Natural killer cell (primary cell): ENCODE measurements around the gene NPIPB13. TPM values are rescaled to one million over a fixed set of nuclear protein-coding genes. Genes with fewer than 3 reads are reported as not detected.
A peak's percentile ranks its signal among the peaks of the same experiment; 100 is the strongest.
"Not testable (repeated sequence)": the region's sequence is repeated elsewhere in the genome, so short reads cannot be mapped to it uniquely, and the experiment has no call there.

ENCODE experiments used
- ATAC-seq, 3 donors: fragments of 150-1000 bp in 2 of 3; fragments of 200-7000 bp in 1 of 3; cut with Tn5 transposase; 1 replicate in 1 of 3; 2 replicates in 2 of 3; pipeline ENCODE4 v1.10.0; 2021; ENCODE audit warnings: mild to moderate bottlenecking in 2 of 3, moderate library complexity in 2 of 3
- DNase-seq, 2 donors: peaks; one replicate each; pipeline versions ENCODE4 v3.0.0 to v3.0.0-alpha.2; 2013 to 2021; ENCODE audit warnings: mixed read lengths in 1 of 2
- H3K27ac ChIP-seq: one replicate; pipeline ENCODE4 v1.5.1; 2013; ENCODE audit warnings: mild to moderate bottlenecking, low read length
- H3K27me3 ChIP-seq: one replicate; pipeline ENCODE4 v1.6.1; 2013; ENCODE audit warnings: low read length; ENCODE audit not compliant: control insufficient read depth, insufficient read depth
- H3K36me3 ChIP-seq: one replicate; pipeline ENCODE4 v1.6.1; 2013; ENCODE audit warnings: low read length; ENCODE audit not compliant: control insufficient read depth, insufficient read depth
- H3K4me1 ChIP-seq: one replicate; pipeline ENCODE4 v1.6.1; 2013; ENCODE audit warnings: low read length; ENCODE audit not compliant: control insufficient read depth, insufficient read depth
- H3K4me3 ChIP-seq: one replicate; pipeline ENCODE4 v1.5.1; 2013; ENCODE audit warnings: low read length
- H3K9me3 ChIP-seq: one replicate; pipeline ENCODE4 v1.6.1; 2013; ENCODE audit warnings: low read length; ENCODE audit not compliant: control insufficient read depth, insufficient read depth
- H3K27ac Mint-ChIP-seq, 2 donors: one replicate each; pipeline ENCODE4 v1.8.0; 2022; ENCODE audit warnings: mild to moderate bottlenecking in 2 of 2, mixed read lengths in 2 of 2, moderate library complexity in 1 of 2
- H3K27me3 Mint-ChIP-seq, 2 donors: one replicate each; pipeline ENCODE4 v1.8.0; 2022; ENCODE audit warnings: low read depth in 2 of 2, mixed read lengths in 2 of 2
- H3K36me3 Mint-ChIP-seq: one replicate; pipeline ENCODE4 v1.8.0; 2022; ENCODE audit warnings: mixed read lengths
- H3K4me1 Mint-ChIP-seq, 2 donors: one replicate each; pipeline ENCODE4 v1.8.0; 2022; ENCODE audit warnings: mixed read lengths in 2 of 2
- H3K4me3 Mint-ChIP-seq: one replicate; pipeline ENCODE4 v1.8.0; 2022; ENCODE audit warnings: mild to moderate bottlenecking, moderate library complexity, mixed read lengths
- H3K9me3 Mint-ChIP-seq, 2 donors: one replicate each; pipeline ENCODE4 v1.8.0; 2022; ENCODE audit warnings: mixed read lengths in 2 of 2
- WGBS: methylation state at CpG from one replicate; pipeline ENCODE4 v1.1.7; 2013; ENCODE audit warnings: missing lambda C conversion rate; ENCODE audit not compliant: insufficient coverage; 5-methylcytosine and 5-hydroxymethylcytosine counted together
- intact Hi-C: fragments of 100-400 bp; cut with micrococcal nuclease; formaldehyde crosslinking; loops from one replicate; pipeline ENCODE4 v1.14.2; 2022
- total RNA-seq, 4 donors: library from RNA; stranded (reverse); fragments of 120-200 nt in 1 of 4; gene quantifications; one replicate each; pipeline versions ENCODE4 v1.2.3 to v1.2.4, GENCODE V29; 2013 to 2022

Gene NPIPB13
- total RNA-seq, result 10 to 100 TPM; 17.0 to 43.5 (median 39.8) TPM
- total RNA-seq (2013), result 10.4 TPM

- ATAC-seq, H3K36me3 ChIP-seq, H3K4me1 Mint-ChIP-seq, H3K4me3 ChIP-seq, H3K27ac Mint-ChIP-seq, H3K27me3 Mint-ChIP-seq, H3K9me3 Mint-ChIP-seq, H3K27ac ChIP-seq, H3K27me3 ChIP-seq, H3K9me3 ChIP-seq, intact Hi-C loops, DNase-seq, H3K36me3 Mint-ChIP-seq, H3K4me1 ChIP-seq, H3K4me3 Mint-ChIP-seq: not testable (repeated sequence)
- no CpG with 5 or more reads among the region's 4 CpGs for WGBS
These were observed at the start of gene NPIPB13 for GRCh38 chr16:30248379-30248778. NPIPB13 (minus strand) TSS chr16:30248479; CDS start chr16:30245573, 2,906 bp downstream.

DNA sequence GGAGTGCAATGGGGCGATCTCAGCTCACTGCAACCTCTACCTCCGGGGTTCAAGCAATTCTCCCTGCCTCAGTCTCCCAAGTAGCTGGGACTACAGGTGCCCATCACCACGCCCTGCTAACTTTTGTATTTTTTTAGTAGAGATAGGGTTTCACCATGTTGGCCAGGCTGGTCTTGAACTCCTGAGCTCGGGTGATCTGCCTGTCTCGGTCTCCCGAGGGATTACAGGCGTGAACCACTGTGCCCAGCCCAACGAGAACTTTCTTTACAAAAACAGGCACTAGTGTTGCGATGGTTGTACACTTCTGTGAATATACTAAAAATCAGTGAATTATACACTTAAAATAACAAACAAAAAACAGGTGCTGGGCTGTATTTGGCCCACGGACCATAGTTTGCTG lies 34.1 kb upstream of the NPIPB13 start:
- H3K4me3 Mint-ChIP-seq, H3K27ac ChIP-seq, ATAC-seq, H3K27me3 ChIP-seq, intact Hi-C loops, H3K27ac Mint-ChIP-seq, DNase-seq, H3K27me3 Mint-ChIP-seq, H3K9me3 ChIP-seq, H3K36me3 Mint-ChIP-seq, H3K4me1 Mint-ChIP-seq, H3K36me3 ChIP-seq, H3K4me3 ChIP-seq, H3K9me3 Mint-ChIP-seq, H3K4me1 ChIP-seq: not testable (repeated sequence)
- 97% methylated on average over 4 of the region's 10 CpGs for WGBS

DNA sequence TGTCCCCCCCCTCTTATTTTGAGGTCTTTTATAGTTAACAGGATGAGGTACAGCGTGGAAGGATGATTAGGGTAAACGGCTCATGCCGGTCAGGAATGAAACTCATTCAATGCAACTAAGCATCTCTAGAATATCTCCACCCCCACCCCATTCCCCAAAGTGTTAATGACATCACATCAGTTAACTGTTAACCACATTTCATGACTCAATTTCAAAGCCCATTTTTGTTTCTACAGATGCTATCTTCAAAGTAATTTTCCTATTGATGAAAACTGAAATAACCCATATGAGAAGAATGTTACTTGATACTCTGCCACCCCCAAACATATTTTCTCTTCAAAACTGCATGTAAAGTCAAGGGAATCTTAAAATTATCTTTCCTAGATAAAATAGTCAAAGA lies 30.2 kb upstream of the NPIPB13 start:
- H3K36me3 ChIP-seq, H3K27me3 ChIP-seq, H3K4me1 Mint-ChIP-seq, DNase-seq, H3K27ac Mint-ChIP-seq, H3K4me3 Mint-ChIP-seq, intact Hi-C loops, ATAC-seq, H3K27me3 Mint-ChIP-seq, H3K9me3 Mint-ChIP-seq, H3K27ac ChIP-seq, H3K4me3 ChIP-seq, H3K4me1 ChIP-seq, H3K9me3 ChIP-seq, H3K36me3 Mint-ChIP-seq: not testable (repeated sequence)
- no CpG with 5 or more reads among the region's 3 CpGs for WGBS

DNA sequence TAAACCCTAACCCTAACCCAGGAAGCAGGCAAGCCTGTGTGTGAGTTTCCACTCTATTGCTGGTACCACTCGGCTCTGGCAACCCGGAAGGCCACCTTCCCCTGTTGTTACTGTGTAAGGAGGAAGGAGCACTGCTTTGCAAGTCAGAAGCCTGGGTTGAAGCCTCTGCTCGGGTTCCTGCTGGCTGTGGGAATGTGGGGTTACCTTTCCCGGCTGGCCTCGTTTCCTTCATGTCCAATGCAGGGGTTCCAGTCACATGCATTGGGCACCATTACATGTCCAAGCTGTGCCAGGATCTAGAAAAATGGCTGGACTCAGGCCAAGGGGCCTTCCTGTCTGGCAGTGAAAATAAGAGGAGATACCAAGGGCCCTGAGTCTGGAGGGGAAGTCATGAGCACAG lies 31.2 kb downstream of the NPIPB13 start:
- H3K27me3 ChIP-seq, H3K4me3 Mint-ChIP-seq, H3K9me3 ChIP-seq, H3K36me3 Mint-ChIP-seq, H3K27ac ChIP-seq, H3K4me3 ChIP-seq, H3K36me3 ChIP-seq, intact Hi-C loops, H3K27me3 Mint-ChIP-seq, DNase-seq, H3K4me1 Mint-ChIP-seq, H3K4me1 ChIP-seq, ATAC-seq, H3K27ac Mint-ChIP-seq, H3K9me3 Mint-ChIP-seq: not testable (repeated sequence)
- no CpG with 5 or more reads among the region's 5 CpGs for WGBS

DNA sequence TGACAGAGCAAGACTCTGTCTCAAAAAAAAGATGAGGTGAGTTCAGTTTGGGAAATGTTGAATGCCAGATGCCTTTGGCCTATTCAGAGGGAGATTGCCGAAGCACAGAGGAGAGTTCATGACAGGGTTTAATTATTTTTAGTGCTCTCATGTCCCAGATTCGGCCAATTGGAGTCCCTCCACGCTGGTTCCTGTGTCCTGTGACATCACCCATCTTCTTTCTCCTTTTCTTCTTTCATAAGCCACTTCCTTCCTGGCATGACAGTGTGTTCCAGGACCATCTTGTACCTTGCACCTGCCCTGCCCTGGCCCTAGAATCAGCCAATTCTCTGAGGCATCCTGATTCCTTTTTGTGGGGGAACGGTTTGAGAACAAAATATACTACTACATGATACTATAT lies 36.9 kb downstream of the NPIPB13 start:
- H3K4me1 Mint-ChIP-seq, DNase-seq, H3K4me3 Mint-ChIP-seq, H3K27me3 ChIP-seq, H3K27ac Mint-ChIP-seq, H3K4me1 ChIP-seq, H3K36me3 Mint-ChIP-seq, H3K9me3 Mint-ChIP-seq, H3K27ac ChIP-seq, H3K36me3 ChIP-seq, intact Hi-C loops, H3K27me3 Mint-ChIP-seq, H3K4me3 ChIP-seq, H3K9me3 ChIP-seq: not testable (repeated sequence)
- ATAC-seq, result peak in 1 of 3 donors; percentile 47
- WGBS, result no CpG with 5 or more reads among the region's 4 CpGs

GRCh38 chr16:30209032-30209431 lies 39.2 kb downstream of the NPIPB13 start:
- H3K27me3 Mint-ChIP-seq, H3K36me3 Mint-ChIP-seq, H3K4me3 ChIP-seq, H3K4me1 Mint-ChIP-seq, H3K4me1 ChIP-seq, intact Hi-C loops, H3K27me3 ChIP-seq, H3K36me3 ChIP-seq, H3K9me3 Mint-ChIP-seq, H3K27ac Mint-ChIP-seq, H3K27ac ChIP-seq, H3K9me3 ChIP-seq, DNase-seq: not testable (repeated sequence)
- WGBS, result no CpG with 5 or more reads among the region's 6 CpGs
- ATAC-seq, result peak in 2 of 3 donors; percentile 25 to 35
- peak overlapping the region; percentile 47 for H3K4me3 Mint-ChIP-seq

DNA sequence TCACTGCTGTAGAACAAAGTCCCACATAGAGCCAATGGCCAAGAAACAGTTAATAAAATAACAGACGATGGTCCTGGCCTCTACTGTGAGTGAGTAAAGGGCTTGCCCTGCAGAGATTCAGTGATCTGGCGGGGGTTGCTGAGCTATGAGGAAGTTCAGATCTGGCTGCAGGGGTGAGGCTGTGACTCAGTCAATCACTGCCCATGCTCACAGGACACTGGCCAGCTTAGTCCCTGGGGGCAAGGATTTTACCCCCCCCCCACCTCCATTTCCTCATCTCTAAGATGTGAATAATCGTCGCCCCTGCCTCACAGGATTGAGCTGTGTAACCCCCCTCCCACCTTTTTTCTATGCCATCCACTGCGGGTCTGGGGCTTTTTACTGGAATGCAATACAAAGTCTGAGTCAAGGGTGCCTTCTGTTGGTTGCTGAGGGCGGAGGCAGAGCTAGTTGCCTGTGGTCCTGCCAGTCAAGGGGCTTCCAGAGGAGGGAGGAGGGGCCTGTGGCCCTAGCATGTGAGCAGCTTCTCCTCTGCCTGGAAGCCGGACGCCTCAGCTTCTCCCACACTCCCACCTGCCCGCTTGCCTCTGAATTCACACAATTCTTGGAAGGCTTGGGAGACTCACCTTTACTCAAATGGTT lies 41.1 kb downstream of the NPIPB13 start:
- H3K36me3 ChIP-seq, DNase-seq, H3K9me3 ChIP-seq, H3K4me1 Mint-ChIP-seq, intact Hi-C loops, H3K4me3 Mint-ChIP-seq, H3K4me3 ChIP-seq, H3K4me1 ChIP-seq, H3K36me3 Mint-ChIP-seq, H3K27me3 ChIP-seq, H3K27ac ChIP-seq, H3K27me3 Mint-ChIP-seq, H3K9me3 Mint-ChIP-seq, H3K27ac Mint-ChIP-seq: not testable (repeated sequence)
- ATAC-seq, result peak in 1 of 3 donors; percentile 39
- WGBS, result no CpG with 5 or more reads among the region's 9 CpGs

DNA sequence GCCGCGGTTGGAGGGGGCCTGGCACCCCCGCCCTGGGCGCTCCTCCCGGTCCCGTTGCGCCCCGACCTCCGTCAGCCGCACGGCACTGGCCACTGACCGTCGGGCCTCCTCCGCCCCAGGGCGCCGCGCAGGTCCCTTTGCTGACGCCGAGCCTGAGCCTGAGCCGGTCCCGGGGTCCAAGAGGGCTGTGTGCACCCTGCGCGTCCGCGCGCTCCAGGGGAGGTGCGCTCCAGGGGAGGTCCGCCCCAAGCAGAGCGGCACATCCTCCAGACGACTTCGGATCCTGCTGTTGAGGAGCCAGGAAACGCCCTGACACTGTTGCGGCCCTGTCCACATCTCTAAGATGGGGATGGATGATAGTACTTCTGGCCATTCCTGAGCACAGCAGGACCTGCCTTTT lies 42.0 kb downstream of the NPIPB13 start:
- DNase-seq, H3K27me3 ChIP-seq, H3K4me1 ChIP-seq, H3K36me3 Mint-ChIP-seq, H3K27ac ChIP-seq, H3K9me3 Mint-ChIP-seq, H3K27ac Mint-ChIP-seq, H3K36me3 ChIP-seq, H3K27me3 Mint-ChIP-seq, H3K9me3 ChIP-seq, intact Hi-C loops, H3K4me3 Mint-ChIP-seq, H3K4me1 Mint-ChIP-seq: not testable (repeated sequence)
- peak overlapping the region; percentile 37 for H3K4me3 ChIP-seq
- peak; percentile 43 to 58 (median 57) for ATAC-seq
- no CpG with 5 or more reads among the region's 33 CpGs for WGBS
